Activated CD4-positive, CD25-positive, alpha-beta regulatory T cell treated with anti-CD3 and anti-CD28 coated beads, Interleukin-2, amount 50 U/mL, for 72 hours (primary cell): Measurements from ENCODE around the gene SMIM1.

Experiments used
- DNase-seq: peaks from one replicate; pipeline ENCODE4 v3.0.0; 2021

SMIM1 gene

GRCh38 chr1:3772715-3773571 lies at the start of gene SMIM1:
TSS of gene SMIM1 (plus strand) at chr1:3772749. CDS start at chr1:3775374, 2,625 bp downstream.
- no peak for DNase-seq

GRCh38 chr1:3722846-3723245 lies 49.7 kb upstream of the SMIM1 start:
- DNase-seq = no peak

GRCh38 chr1:3724416-3725030 lies 48.0 kb upstream of the SMIM1 start:
- peak; percentile 83 for DNase-seq

- DNase-seq = no peak
Measured at GRCh38 chr1:3725366-3725765, 47.2 kb upstream of the SMIM1 start.

DNA sequence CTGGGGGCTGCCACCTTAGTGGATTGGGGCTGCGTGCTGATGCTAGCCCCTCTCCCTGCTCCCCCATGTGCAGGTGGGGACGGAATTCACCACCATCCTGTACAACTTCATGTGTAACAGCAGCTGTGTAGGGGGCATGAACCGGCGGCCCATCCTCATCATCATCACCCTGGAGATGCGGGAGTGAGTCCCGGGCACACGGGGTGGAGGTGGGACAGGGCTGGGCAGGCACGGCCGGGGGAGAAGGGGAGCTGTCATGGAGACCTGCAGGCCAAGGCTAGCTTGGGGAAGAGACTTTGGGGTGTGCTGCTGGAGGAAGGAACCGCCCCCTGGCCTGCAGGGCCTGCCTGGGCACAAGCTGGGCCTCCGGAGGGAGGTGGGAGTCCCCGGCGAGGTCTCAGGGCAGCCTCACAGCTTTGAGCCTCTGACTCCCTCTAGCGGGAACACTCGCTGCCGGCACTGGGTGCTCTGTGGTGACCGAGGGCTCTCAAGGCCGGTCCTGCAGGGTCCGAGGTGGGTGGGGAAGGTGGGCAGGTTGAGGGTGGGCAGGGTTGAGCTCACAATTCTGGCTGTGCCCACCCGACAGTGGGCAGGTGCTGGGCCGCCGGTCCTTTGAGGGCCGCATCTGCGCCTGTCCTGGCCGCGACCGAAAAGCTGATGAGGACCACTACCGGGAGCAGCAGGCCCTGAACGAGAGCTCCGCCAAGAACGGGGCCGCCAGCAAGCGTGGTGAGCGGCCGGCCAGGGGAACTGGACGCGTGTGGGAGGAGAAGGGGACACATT lies 45.3 kb upstream of the SMIM1 start:
- no peak for DNase-seq

GRCh38 chr1:3727825-3728776 lies 44.4 kb upstream of the SMIM1 start:
- DNase-seq = no peak

DNA sequence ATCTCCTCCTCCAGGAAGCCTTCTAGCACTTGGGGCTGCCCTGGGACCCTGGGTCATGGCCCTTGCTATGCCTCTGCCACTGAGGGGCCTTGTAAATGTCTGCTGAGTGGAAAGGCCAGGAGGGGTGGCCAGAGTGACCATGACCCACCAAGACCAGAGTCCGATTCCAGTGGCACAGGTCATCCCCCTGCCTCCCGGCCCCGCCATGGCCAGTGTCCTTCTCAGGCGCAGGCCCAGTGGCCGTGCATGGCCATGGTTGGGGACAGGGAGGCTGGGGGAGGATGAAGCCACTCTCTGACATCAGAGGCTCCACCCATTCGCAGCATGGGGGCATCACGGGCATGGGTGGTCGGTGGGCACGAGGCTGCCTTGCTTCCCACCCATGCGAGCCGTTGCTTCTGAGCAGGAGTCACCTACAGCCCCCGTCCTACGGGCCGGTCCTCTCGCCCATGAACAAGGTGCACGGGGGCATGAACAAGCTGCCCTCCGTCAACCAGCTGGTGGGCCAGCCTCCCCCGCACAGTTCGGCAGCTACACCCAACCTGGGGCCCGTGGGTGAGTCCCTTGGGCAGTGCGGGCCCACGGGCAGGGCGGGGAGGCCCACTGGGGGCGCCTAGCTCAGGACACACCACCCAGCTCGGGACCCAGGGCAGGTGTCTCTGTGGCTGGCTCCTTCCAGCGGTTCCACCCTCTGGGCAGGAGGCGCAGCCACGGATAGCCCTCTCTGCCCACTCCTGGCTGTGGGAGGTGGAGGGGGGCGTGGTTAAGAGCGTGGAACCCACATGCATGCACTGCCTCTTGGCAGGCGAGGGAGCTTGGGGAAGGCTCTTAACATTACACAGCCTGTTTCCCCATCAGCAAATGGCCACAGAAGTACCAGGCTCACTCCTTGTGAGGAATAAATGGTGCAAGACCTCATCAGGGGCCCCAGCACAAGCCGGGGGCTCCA lies 42.7 kb upstream of the SMIM1 start:
- DNase-seq = no peak

GRCh38 chr1:3730543-3731247 lies 41.9 kb upstream of the SMIM1 start:
- no peak for DNase-seq

DNA sequence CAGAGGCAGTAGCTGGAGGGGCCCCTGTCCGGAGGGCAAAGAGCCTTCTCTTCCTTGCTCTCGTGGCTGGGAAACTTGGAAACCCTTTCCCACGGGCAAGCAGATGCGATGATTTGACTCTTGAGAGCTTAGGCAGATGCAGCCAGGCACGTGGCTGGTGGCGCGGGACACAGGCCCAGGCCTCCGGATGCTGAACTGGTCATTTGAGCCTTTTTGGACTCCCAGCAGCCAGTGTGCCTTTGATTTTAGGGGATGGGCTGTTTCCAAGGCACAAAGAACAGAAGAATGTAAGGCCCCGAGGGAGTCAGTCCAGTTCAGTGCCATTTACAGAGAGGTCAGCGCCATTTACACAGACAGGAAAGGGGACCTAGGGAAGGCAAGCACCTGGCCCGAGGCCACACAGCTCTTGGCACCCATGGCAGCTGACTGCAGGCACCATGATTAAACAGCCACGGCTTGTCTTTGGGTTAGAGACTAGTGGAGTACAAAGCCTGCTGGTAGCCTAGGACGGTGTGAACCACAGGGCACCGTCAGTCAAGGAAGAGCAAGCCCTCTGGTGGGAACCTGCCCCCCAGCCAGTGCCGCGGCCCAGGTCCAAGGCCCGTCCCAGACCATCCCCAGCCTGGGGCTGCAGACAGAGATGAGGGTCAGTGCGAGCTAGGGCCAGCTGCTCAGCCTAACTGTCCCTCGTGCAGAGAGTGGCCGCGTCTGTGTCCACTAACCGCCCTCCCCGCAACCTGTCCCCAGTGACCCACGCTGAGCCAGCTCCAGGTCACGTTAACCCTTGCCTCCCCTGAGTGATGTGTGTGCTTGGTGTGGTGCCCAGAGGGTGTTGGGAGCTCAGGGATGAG lies 40.7 kb upstream of the SMIM1 start:
- DNase-seq = no peak

DNA sequence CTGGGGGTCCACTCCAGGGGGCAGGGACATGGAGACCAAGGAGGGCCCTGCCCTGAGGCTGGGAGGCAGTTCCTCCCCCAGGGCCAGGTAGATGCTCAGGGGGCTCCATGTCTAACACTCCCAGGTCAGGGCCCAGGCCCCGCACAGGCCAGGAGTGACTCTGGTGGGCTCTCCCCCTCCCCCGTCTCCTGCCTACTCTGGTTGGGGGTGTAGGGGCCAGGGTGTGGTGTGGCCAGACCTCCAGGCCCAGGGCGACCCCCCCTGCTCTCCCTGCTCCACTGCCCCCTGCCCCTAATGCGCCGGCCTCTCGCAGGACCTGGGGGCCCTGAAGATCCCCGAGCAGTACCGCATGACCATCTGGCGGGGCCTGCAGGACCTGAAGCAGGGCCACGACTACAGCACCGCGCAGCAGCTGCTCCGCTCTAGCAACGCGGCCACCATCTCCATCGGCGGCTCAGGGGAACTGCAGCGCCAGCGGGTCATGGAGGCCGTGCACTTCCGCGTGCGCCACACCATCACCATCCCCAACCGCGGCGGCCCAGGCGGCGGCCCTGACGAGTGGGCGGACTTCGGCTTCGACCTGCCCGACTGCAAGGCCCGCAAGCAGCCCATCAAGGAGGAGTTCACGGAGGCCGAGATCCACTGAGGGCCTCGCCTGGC lies 40.0 kb upstream of the SMIM1 start:
- DNase-seq = no peak

GRCh38 chr1:3733094-3733882 lies 39.3 kb upstream of the SMIM1 start:
- DNase-seq = no peak

DNA sequence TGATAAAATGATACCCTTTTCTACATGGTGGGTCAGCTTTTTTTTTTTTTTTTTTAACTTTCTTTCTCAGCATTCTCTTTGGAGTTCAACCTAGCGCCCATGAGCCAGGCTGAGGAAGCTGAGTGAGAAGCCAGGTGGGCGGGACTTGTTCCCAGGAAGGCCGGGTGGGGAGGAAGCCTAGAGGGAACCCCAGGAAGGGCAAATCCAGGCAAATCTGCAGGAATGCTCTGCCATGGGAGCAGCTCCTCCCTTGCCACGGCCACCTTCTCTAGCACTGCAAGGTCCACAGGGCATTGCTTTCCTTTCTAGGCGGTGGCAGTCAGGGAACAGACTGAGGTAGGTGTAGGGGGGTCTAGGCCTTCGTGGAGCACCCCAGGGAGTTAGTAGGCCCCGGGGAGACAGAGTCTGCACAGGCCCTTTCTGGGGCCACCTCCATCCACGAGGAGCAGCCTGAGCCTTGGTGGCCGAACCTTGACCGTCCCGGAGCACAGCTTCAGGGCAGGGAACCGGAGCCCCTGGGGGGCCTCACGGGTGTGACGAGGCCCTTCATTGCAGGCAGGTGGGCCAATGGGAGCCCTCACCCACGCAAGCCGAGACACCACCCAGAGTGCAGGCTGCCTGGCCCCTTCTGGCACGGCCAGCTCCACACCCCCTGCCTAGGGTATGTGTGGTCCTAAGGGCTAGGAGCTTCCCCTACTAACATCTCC lies 38.5 kb upstream of the SMIM1 start:
- DNase-seq = no peak

GRCh38 chr1:3734602-3735001 lies 37.9 kb upstream of the SMIM1 start:
- DNase-seq = no peak

DNA sequence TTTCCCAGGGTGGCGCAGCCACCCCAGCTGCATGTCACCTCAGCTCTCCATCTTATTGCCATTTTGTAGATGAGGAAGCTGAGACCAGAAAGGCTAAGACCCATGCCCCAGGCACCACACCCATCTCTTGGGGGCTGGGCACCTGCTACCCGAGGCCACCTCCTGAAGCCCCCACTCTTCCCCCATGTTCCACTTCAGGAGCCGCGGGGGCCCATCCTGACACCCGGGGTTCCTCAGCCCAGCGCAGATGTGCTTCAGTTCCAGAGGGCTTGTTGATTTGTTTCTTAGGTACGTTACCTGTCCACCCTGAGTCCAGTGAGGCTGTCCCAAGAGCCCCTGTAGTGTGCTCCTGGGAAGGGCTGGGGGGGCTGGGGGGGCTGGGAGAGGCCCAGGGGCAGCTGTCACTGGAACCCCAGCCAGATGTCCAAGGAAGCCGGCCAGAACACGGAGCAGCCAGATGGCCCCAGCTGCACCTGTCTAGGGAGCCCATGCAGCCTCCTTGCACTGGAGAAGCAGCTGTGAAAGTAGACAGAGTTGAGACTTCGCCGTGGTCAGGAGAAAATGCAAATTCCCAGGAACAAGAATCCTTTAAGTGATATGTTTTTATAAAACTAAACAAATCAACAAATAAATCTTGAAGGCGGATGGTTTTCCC lies 37.4 kb upstream of the SMIM1 start:
- DNase-seq = no peak

DNA sequence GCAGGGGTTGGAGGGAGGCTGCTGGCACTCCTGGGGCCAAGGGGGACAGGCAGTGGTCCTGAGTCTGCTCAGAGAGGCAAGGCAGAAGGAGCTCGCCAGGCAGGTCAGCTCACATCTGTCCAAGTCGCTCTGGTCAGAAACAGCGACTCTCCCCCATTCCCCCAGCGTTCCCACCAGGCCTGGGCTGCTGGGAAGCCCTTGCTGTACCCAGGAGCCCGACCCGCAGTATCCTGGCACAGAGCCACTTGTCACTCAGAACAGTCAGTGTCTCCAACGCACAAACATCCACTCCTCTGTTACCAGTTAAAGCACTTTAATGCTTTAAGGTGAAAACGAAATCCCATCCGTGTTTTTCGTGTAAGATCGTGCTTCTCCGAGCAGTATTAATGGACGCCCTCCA lies 36.9 kb upstream of the SMIM1 start:
- no peak for DNase-seq

DNA sequence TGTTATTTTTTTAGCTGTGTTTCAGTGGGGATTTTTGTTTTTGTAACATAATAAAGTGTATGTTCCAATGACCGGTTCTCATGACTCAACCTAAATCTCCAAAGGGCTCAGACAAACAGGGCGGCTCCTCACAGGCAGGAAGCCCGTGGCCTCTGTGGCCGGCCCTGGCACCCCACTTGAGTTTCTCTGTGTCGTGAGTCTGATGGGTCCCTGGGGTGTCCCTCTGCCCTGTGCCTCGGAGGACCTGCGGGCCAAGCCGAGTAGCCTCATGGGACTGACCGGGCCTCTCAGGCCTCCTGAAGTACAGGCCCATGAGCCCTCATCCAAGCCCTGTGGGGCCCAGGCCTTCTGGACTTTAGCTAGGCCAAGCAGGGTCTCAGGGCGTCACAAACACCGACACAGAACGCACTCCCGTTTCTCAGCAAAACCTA lies 36.4 kb upstream of the SMIM1 start:
- DNase-seq = no peak

GRCh38 chr1:3736708-3737107 lies 35.8 kb upstream of the SMIM1 start:
- no peak for DNase-seq
